ENCODE measurements around the gene PTGDR2. TPM values are rescaled to one million over a fixed set of nuclear protein-coding genes. Genes with fewer than 3 reads are reported as not detected.

The PTGDR2 gene
- total and polyA plus RNA-seq, 9 donors, result 0.07 to 0.46 (median 0.15) TPM; not detected in 2

GRCh38 chr11:60870276-60870675 lies 14.5 kb upstream of the PTGDR2 start:
- Histone ChIP-seq H3K27me3 (no peaks in the 10 kb centered on the region), H3K4me3 (no peak overlapping the region), H3K27ac (no peak overlapping the region), H3K36me3 (no peaks in the 10 kb centered on the region), H3K4me1 (ENCODE audit: insufficient read depth) (peaks cover 2% of the 10 kb centered on the region), H3K9me3 (no peaks in the 10 kb centered on the region)
- intact Hi-C loops (cut with DNase I), result no loop called here
- TF ChIP-seq EP300 (IDR thresholded peaks at IDR 0.05) (no peak), CTCF (IDR thresholded peaks at IDR 0.05) (no peak), POLR2A (IDR thresholded peaks at IDR 0.05) (no peak)
- no peak for DNase-seq
- 68 to 74% (median 73%) methylated on average over 3 of the region's 3 CpGs for WGBS, 3 donors

GRCh38 chr11:60869451-60869825 lies 13.7 kb upstream of the PTGDR2 start:
- Histone ChIP-seq H3K9me3 (no peaks in the 10 kb centered on the region), H3K27ac (no peak overlapping the region), H3K4me3 (no peak overlapping the region), H3K4me1 (ENCODE audit: insufficient read depth) (peaks cover 2% of the 10 kb centered on the region), H3K36me3 (no peaks in the 10 kb centered on the region), H3K27me3 (no peaks in the 10 kb centered on the region)
- intact Hi-C loops (cut with DNase I), result no loop called here
- TF ChIP-seq EP300 (IDR thresholded peaks at IDR 0.05), result no peak
- TF ChIP-seq POLR2A (IDR thresholded peaks at IDR 0.05), result no peak
- no peak for TF ChIP-seq CTCF (IDR thresholded peaks at IDR 0.05)
- 89 to 91% (median 89%) methylated on average over 7 of the region's 7 CpGs for WGBS, 3 donors
- no peak for DNase-seq

DNA sequence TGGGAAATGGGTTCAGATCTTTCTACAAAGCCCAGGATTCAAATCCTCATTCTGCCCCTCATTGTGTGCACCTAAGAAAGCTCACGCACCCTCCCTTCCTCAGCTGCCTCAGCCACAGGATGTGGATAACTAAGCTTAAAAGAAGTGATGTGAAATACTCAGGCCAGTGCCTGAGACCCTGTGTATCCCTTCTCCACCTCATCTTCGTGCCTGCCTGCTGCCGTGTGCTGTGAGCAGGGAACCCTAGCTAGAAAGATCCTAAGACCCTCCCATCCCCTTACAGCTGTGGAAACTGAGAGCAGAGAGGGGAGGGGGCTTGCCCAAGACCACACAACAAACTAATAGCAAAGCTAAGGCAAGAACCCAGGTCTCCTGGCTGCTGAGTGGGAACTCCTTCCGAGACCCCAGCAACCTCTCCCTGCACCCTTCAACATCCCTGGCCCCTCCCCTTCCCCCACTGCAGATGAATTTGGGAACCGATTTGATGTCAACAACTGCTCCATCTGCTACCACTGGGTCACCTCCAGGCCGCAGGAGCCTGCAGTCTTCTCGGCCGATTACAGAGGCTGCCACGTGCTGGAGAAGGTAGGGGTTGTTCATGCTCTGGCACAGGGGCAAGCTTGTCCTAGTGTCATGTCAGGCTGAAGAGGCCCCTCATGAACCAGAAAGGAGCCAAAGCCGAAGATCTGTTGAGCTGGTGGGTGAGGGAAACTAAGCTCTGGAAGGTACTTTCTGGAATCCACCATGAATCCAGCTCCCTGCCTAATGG lies 13.1 kb upstream of the PTGDR2 start:
- no peak for DNase-seq
- WGBS, 3 donors, result 67 to 83% (median 82%) methylated on average over 10 of the region's 10 CpGs
- H3K27me3 ChIP-seq, result no peaks in the 10 kb centered on the region

DNA sequence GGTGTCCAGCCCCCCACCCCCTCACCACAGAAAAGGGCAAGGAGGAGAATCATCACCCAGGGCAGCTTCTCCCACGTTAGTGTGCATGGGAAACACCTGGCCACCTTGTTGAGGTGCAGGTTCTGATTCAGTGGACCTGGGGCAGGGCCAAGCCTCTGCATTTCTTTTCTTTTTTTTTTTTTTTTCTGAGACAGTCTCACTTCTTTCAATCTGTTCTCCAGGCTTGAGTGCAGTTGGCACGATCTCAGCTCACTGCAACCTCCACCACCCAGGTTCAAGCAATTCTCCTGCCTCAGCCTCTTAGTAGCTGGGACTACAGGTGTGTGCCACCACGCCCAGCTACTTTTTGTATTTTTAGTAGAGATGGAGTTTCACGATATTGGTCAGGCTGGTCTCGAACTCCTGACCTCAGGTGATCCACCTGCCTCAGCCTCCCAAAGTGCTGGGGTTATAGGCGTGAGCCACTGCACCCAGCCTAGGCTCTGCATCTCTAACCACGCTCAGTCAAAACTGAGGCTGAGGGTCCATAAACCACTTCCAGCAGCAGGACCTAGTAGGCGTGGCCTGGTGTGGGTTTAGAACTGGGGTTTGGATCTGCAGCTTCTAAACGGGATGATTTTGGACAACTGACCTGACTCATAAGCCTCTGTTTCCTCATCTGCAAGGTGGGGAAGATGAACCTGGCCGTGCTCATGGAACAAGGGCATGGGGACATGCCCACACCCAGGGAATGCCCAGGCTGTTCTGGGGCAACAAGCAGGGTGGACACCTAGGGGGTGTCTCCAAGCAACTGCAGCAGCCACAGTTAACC lies 12.3 kb upstream of the PTGDR2 start:
- no peaks in the 10 kb centered on the region for H3K36me3 ChIP-seq
- H3K9me3 ChIP-seq, result no peaks in the 10 kb centered on the region
- H3K27ac ChIP-seq, result no peak overlapping the region
- no peak overlapping the region for H3K4me3 ChIP-seq
- intact Hi-C loops (cut with DNase I), result no loop called here
- TF ChIP-seq CTCF (IDR thresholded peaks at IDR 0.05), result no peak
- TF ChIP-seq EP300 (IDR thresholded peaks at IDR 0.05), result no peak
- no peak for TF ChIP-seq POLR2A (IDR thresholded peaks at IDR 0.05)
- DNase-seq, result no peak
- 82 to 85% (median 83%) methylated on average over 10 of the region's 10 CpGs for WGBS, 3 donors
- H3K4me1 ChIP-seq (ENCODE audit: insufficient read depth), result peaks cover 2% of the 10 kb centered on the region
- no peaks in the 10 kb centered on the region for H3K27me3 ChIP-seq

More for the DNA sequence above, 13.1 kb upstream of the PTGDR2 start:
- Histone ChIP-seq H3K4me3 (no peak overlapping the region), H3K27ac (no peak overlapping the region), H3K9me3 (no peaks in the 10 kb centered on the region), H3K36me3 (no peaks in the 10 kb centered on the region), H3K4me1 (ENCODE audit: insufficient read depth) (peaks cover 2% of the 10 kb centered on the region)
- intact Hi-C loops (cut with DNase I), result no loop called here
- TF ChIP-seq CTCF (IDR thresholded peaks at IDR 0.05) (no peak), EP300 (IDR thresholded peaks at IDR 0.05) (no peak), POLR2A (IDR thresholded peaks at IDR 0.05) (no peak)

Data from ovary (tissue), 9 donors.